Small intestine (tissue), 7 donors: Measurements from ENCODE around the gene SHISAL1. TPM values are rescaled to one million over a fixed set of nuclear protein-coding genes. Genes with fewer than 3 reads are reported as not detected.

ENCODE experiments used
- DNase-seq, 2 donors: peaks; one replicate each; pipeline versions ENCODE4 v3.0.0 to v3.0.0-alpha.2; 2013
- FAIRE-seq: peaks from 2 replicates; lab custom pipeline; 2012; peaks lifted over from hg19 to GRCh38; lab: Jason Lieb, UNC
- H3K27ac ChIP-seq, 3 donors: one replicate each; pipeline ENCODE4 v1.5.1; 2013; ENCODE audit warnings: low read length in 2 of 3, mild to moderate bottlenecking in 2 of 3, control low read depth in 1 of 3, inconsistent platforms in 1 of 3, low read depth in 1 of 3, moderate library complexity in 1 of 3
- H3K27me3 ChIP-seq, 3 donors: one replicate each; pipeline ENCODE4 v1.6.1; 2013; ENCODE audit warnings: low read length in 3 of 3, inconsistent platforms in 1 of 3; ENCODE audit not compliant: control insufficient read depth in 3 of 3, insufficient read depth in 3 of 3
- H3K36me3 ChIP-seq, 3 donors: one replicate each; pipeline ENCODE4 v1.6.1; 2013; ENCODE audit warnings: low read length in 3 of 3, inconsistent platforms in 1 of 3, low read depth in 1 of 3, mild to moderate bottlenecking in 1 of 3, moderate library complexity in 1 of 3; ENCODE audit not compliant: control insufficient read depth in 3 of 3, insufficient read depth in 2 of 3
- H3K4me1 ChIP-seq, 3 donors: one replicate each; pipeline ENCODE4 v1.6.1; 2013; ENCODE audit warnings: low read length in 2 of 3, inconsistent platforms in 1 of 3, low read depth in 1 of 3, mild to moderate bottlenecking in 1 of 3, moderate library complexity in 1 of 3; ENCODE audit not compliant: control insufficient read depth in 3 of 3, insufficient read depth in 2 of 3
- H3K4me3 ChIP-seq, 3 donors: one replicate each; pipeline ENCODE4 v1.5.1; 2013; ENCODE audit warnings: low read length in 3 of 3, control low read depth in 1 of 3, inconsistent platforms in 1 of 3, low read depth in 1 of 3, mild to moderate bottlenecking in 1 of 3, moderate library complexity in 1 of 3
- H3K9me3 ChIP-seq, 2 donors: one replicate each; pipeline ENCODE4 v1.6.1; 2013; ENCODE audit warnings: low read depth in 1 of 2, low read length in 1 of 2; ENCODE audit not compliant: control insufficient read depth in 2 of 2, insufficient read depth in 1 of 2
- WGBS, 3 donors: extraction: QIAGEN DNeasy Blood & Tissue Kit; methylation state at CpG; one replicate each; pipeline ENCODE4 v1.1.7; 2013; 5-methylcytosine and 5-hydroxymethylcytosine counted together
- polyA plus RNA-seq, 4 donors: library from polyadenylated mRNA; stranded (reverse) in 3 of 4; unstranded in 1 of 4; fragments of 200-250 nt in 3 of 4; fragments of 120-200 nt in 1 of 4; gene quantifications; one replicate each; pipeline versions ENCODE4 v1.2.1 to v1.2.3, GENCODE V29; 2013
- donor health status: healthy with polysubstance abuse.
- donor health status: control.
- donor health status: control.
- donor health status: Bipolar disorder and iron deficiency.
- donor health status: healthy.

SHISAL1 gene
- polyA plus RNA-seq, 4 donors: under 0.01 to 1.2 (median 0.55) TPM

DNA sequence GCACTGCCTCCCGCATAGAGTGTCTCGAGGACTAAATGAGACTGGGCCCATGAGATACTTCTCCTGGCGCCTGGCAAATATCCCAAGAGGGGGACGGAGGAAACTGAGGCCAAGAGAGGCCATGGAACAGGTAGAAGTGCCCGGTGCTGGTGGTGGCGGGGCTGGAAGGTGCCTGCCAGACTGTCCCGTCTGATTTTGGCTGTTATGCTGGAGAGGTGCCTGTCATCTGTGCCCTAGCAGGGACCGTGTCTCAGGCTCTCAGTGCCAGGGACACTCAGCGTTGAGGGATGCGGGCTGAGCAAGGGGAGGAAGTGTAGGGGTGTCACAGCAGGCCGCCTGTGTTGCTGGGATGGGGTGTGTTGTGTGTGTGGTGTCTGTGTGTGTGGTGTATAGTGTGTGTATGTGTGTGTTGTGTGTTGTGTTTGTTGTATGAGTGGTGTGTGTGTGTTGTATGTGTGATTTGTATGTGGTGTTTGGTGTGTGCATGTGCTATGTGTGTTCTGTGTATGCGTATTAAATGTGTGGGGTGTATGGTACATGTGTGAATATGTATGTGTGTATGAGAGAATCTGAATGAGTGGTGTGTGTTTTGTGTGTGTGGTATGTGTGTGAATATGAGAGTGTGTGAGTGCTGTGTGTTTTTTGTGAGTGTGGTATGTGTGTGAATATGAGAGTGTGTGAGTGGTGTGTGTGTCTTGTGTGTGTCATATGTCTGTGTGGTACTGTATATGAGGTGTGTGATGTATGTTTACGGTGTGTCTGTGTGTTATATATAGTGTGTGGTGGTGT, 21.3 kb upstream of the SHISAL1 start:
- WGBS, 3 donors: 71 to 83% (median 72%) methylated on average over 13 of the region's 13 CpGs
- Histone ChIP-seq H3K4me1 (no peaks in the 10 kb centered on the region), H3K27me3 (peaks cover 7 to 43% (median 8%) of the 10 kb centered on the region in 3 donors), H3K27ac (no peak overlapping the region), H3K9me3 (no peaks in the 10 kb centered on the region), H3K36me3 (no peaks in the 10 kb centered on the region), H3K4me3 (no peak overlapping the region)
- FAIRE-seq (no peak), DNase-seq (no peak)

DNA sequence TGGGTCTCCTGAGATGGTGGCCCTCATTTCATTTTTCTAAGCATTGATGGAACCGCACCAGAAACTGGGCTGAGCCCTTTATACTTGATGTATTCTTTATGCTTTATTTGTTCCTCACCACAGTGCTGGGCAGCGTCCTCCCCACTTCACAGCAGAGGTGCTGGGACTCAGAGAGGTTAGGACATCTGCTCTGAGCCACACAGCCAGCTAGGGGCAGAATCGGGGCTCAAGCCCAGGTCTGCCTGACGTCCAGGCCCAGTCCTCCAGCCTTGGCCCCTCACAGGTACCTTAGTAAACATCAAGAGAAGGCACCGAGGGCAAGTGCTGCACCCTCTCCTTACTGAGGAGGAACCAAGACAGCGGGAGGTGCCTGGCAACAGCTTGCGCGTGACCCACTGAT, 20.2 kb upstream of the SHISAL1 start:
- FAIRE-seq: no peak

DNA sequence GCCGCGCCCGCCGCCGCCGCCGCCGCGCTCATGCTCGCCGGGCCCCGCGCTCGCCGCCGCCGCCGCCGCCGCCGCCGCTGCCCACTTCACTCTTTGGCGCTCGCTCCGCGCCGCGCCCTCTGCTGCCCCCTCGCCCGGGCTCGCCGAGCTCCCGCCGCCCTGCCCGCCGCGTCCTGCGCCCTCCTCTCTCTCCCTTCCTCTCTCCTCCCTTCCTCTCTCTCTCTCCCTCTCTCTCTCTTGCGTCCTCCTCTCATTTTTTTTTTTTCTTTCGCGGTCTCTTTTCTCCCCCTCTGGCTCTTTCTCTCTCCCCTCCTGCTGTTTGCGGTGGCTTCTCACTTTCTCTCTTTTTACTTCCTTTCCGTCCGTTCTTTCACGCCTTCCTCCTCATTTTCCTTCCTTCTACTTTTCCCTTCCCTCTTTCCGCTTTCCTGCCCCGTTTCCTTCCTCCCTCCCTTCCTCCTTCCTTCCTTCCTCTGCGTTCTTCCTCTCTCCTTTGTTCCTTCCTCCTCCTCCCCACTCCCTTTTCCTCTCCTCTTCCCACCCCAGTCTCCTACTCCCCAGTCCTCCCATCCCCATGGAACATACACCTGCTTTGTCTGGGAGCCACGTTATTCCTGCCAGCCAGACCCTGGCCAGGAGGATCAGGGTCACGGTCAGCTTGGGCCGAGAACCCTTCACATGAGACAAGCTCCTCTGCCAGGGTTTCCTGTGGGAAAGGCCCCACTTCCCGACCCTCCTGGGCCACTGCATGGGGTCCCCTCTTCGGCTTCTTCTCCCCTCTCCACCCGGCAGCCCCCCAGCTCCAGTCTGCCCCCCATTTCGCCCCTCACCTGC, 19.3 kb upstream of the SHISAL1 start:
- Histone ChIP-seq H3K4me3 (peak overlapping the region in 1 of 3 donors; percentile 34), H3K27ac (no peak overlapping the region), H3K9me3 (no peaks in the 10 kb centered on the region), H3K36me3 (no peaks in the 10 kb centered on the region), H3K4me1 (no peaks in the 10 kb centered on the region), H3K27me3 (peaks cover 7 to 51% (median 8%) of the 10 kb centered on the region in 3 donors)
- DNase-seq (peak in 1 of 2 donors; percentile 39), FAIRE-seq (no peak)
- WGBS, 3 donors: 9 to 23% (median 15%) methylated on average over 17 to 55 of the region's 55 CpGs

More for the DNA sequence above, 20.2 kb upstream of the SHISAL1 start:
- 62 to 79% (median 66%) methylated on average over 8 of the region's 8 CpGs for WGBS, 3 donors
- Histone ChIP-seq H3K27me3 (peaks cover 7 to 51% (median 8%) of the 10 kb centered on the region in 3 donors), H3K4me1 (no peaks in the 10 kb centered on the region), H3K27ac (no peak overlapping the region), H3K36me3 (no peaks in the 10 kb centered on the region), H3K9me3 (no peaks in the 10 kb centered on the region), H3K4me3 (no peak overlapping the region)
- no peak for DNase-seq

DNA sequence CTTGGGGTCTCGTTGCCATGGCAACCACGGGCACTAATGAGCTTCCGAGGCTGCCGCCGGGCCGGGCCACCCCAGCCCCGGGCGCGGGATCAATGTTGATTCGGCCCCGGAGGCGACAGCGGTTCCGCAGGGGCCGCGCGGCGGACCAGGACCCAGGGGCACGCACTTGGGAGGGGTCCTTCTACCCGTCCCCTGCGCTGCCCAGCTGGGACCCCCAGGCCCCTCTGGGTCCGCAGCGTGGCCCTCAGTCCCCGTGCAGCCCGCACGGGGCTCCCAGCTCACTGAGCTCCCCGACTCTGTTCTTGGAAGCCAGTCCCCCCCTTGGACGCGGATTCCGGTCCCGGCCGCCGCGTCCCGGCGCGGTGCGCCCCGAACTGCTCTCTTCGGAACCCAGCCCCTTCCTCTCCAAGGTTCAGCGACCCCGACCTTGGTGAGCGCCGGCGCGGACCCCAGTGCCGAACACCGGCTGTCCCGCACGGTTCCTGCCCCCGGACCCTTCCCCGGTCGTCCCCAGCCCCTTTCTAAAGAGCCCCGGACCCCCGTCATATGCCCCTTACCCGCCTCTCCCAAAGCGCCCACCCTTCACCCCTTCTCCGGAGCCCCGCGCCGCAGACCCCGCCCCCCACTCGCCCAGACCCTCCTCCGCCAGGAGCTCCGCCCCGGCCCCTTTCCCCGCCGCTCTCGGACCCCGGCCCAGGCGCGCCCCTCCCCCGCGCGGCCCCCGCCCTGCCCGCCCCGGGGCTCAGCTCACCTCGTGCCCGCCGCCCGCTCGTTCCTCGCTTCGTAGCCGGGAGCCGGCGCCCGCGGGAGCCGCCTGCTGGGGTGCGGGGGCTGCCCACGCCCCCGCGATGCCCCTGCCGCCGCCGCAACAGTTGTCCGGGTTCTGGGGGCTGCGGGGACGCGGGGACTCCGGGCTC, 18.3 kb upstream of the SHISAL1 start:
- WGBS, 3 donors: 4 to 9% (median 7%) methylated on average over 52 to 103 of the region's 103 CpGs
- Histone ChIP-seq H3K27ac (no peak overlapping the region), H3K27me3 (peaks cover 7 to 53% (median 8%) of the 10 kb centered on the region in 3 donors), H3K4me1 (peaks cover 0 to 3% (median 0%) of the 10 kb centered on the region in 3 donors), H3K36me3 (no peaks in the 10 kb centered on the region), H3K4me3 (peak overlapping the region in 2 of 3 donors; percentile 29 to 34), H3K9me3 (no peaks in the 10 kb centered on the region)
- DNase-seq: no peak
- FAIRE-seq: no peak

GRCh38 chr22:44330188-44330743, 17.5 kb upstream of the SHISAL1 start:
- no peak for DNase-seq
- H3K4me1 ChIP-seq: peaks cover 0 to 3% (median 0%) of the 10 kb centered on the region in 3 donors
- peaks cover 7 to 53% (median 8%) of the 10 kb centered on the region in 3 donors for H3K27me3 ChIP-seq
- 14 to 37% (median 18%) methylated on average over 12 of the region's 12 CpGs for WGBS, 3 donors
- no peak overlapping the region for H3K4me3 ChIP-seq
- no peaks in the 10 kb centered on the region for H3K9me3 ChIP-seq
- no peak for FAIRE-seq
- no peaks in the 10 kb centered on the region for H3K36me3 ChIP-seq
- no peak overlapping the region for H3K27ac ChIP-seq

GRCh38 chr22:44329179-44329796, 16.5 kb upstream of the SHISAL1 start:
- Histone ChIP-seq H3K4me3 (no peak overlapping the region), H3K27me3 (peaks cover 7 to 53% (median 10%) of the 10 kb centered on the region in 3 donors), H3K36me3 (no peaks in the 10 kb centered on the region), H3K4me1 (peaks cover 0 to 3% (median 0%) of the 10 kb centered on the region in 3 donors), H3K9me3 (no peaks in the 10 kb centered on the region), H3K27ac (no peak overlapping the region)
- WGBS, 3 donors: 24 to 40% (median 31%) methylated on average over 17 of the region's 17 CpGs
- no peak for DNase-seq
- FAIRE-seq: no peak

- no peak overlapping the region for H3K27ac ChIP-seq
- H3K4me3 ChIP-seq: no peak overlapping the region
- peaks cover 7 to 50% (median 10%) of the 10 kb centered on the region in 3 donors for H3K27me3 ChIP-seq
- peaks cover 0 to 3% (median 0%) of the 10 kb centered on the region in 3 donors for H3K4me1 ChIP-seq
- no peaks in the 10 kb centered on the region for H3K9me3 ChIP-seq
- WGBS, 3 donors: 21 to 61% (median 42%) methylated on average over 4 to 5 of the region's 5 CpGs
- FAIRE-seq: no peak
- no peak for DNase-seq
- H3K36me3 ChIP-seq: no peaks in the 10 kb centered on the region
These were observed 16.0 kb upstream of the SHISAL1 start for GRCh38 chr22:44328762-44329161.
